ENCODE data around the gene FHIT.

FHIT gene

GRCh38 chr3:59843821-59844220, 1407.4 kb downstream of the FHIT start:
- no peak for DNase-seq

- DNase-seq, result no peak
Observed at GRCh38 chr3:59839810-59840515, 1411.3 kb downstream of the FHIT start.

DNA sequence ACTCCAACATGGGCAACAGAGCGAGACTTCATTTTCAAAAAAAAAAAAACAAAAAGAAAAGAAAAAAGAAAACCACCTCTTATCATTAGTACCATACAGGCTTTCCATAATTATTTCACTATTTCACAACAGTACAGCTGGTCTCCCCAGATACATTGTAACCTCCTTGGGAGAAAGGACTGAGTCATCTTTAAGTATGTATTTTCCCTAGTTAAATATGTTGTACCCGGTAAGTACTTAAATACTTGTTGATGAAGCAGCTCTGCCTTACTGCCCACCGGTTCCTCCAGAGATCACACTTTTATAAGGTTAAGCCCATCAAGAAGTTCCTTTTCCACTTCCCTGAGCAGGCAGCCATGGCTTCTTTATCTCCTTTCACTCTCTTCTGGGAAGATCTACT, 1412.0 kb downstream of the FHIT start:
- DNase-seq, result no peak

GRCh38 chr3:59836531-59836930, 1414.7 kb downstream of the FHIT start:
- no peak for DNase-seq

GRCh38 chr3:59832702-59833101, 1418.5 kb downstream of the FHIT start:
- no peak for DNase-seq

- DNase-seq, result no peak
Observed at GRCh38 chr3:59832241-59832640, 1419.0 kb downstream of the FHIT start.

DNA sequence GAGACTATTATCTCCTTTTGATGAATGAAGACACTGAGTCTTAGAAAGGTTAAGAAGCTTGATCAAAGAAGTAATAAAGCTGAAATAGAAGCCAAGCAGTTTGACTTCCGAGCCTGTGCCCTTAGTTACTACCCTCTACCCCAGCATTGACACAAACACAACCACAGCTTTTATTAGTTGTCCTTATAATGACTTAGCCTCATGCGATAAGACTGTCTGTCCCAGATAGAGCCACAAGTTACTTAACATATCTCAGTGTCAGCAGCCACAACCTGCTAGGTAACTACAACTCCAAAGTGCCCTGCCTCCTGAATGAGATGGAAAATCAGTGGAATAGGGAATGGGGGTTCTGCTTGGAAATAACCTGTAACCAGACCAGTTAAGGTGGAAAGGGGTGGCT, 1419.9 kb downstream of the FHIT start:
- no peak for DNase-seq

GRCh38 chr3:59829527-59829926, 1421.7 kb downstream of the FHIT start:
- no peak for DNase-seq

DNA sequence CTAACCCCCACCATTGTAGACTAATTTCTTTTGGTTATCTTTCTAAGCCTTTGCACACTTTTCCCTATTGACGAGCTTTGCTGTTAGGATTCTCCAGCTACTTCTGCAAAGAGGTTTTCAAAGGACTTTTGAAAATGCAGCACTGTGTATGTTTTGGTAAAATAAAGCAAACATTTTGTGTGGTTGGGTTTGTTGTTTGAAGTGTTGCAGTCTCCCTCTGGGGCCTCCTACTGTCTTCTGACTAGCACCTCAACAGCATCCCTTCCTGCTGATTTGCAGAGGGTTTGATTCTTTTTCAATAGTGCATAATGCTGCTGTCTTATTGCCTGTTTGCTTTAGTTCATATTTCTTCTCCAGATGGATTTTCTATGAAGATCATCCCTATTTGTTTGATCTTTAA, 1426.4 kb downstream of the FHIT start:
- DNase-seq, result peak in 1 of 3 experiments; percentile 62

DNA sequence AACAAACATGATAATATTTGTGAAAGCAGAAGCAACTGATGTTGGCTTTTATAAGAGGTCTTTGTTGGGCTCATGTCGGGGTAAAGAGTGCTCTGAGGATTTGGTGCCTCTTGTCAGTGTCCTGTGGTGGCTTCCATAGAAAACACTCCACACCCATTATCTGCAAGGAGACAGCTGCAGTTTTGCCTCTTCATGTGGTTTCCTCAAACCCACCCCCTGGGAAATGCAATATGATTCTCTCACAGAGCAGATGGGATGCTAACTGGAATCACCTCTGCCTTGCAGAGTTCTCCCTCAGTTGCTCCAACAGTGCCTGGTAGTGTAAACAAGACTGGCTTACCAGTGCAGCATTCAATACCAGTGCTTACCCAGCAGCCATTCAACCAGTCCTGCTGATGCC, 1430.0 kb downstream of the FHIT start:
- DNase-seq, result peak in 1 of 3 experiments; percentile 67

- DNase-seq, result no peak
Observed at GRCh38 chr3:59820352-59820934, 1430.8 kb downstream of the FHIT start.

GRCh38 chr3:59818919-59819300, 1432.3 kb downstream of the FHIT start:
- no peak for DNase-seq

GRCh38 chr3:59818033-59818918, 1433.0 kb downstream of the FHIT start:
- no peak for DNase-seq

GRCh38 chr3:59817511-59817910, 1433.7 kb downstream of the FHIT start:
- no peak for DNase-seq

DNA sequence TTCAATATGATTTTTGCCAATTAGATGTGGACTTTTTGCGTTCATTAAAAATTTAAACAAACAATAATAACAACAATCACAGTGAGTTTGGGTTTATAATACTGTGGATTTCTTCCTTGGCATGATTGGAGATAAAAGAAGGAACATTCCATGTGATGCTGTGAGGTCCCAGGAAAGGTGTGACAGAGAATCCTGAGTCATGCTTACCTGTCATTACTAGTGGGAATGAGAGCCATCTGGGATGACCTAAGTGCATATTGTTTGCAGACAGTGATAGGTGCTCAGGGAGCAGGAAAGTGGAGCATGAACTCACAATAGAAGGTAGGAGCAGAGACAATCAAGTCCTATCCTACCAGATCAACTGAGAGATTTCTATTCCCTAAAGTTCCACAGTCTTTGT, 1434.9 kb downstream of the FHIT start:
- DNase-seq, result peak in 1 of 3 experiments; percentile 1

DNA sequence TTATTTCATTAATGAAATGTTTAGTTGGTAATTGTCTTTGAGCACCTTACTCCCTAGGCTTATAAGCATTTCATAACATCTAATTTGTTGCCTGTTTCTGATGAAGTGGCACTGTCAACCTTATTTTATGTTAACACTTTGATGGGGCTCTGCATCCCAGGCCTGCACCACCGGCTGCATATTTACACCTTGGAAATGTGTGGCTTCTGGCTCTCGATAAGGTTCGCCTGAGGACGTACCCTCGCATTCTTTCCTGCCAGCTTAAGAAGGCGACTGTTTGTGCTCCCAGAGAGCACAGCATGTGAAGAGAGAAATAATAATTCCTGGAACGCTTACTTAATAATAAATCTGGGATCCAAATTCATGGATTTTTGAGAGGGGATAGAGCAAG, 1438.1 kb downstream of the FHIT start:
- DNase-seq, result no peak

- DNase-seq, result peak in 1 of 3 experiments; percentile 7
Observed at GRCh38 chr3:59812237-59813147, 1438.8 kb downstream of the FHIT start.

GRCh38 chr3:59811160-59811559, 1440.1 kb downstream of the FHIT start:
- no peak for DNase-seq

DNA sequence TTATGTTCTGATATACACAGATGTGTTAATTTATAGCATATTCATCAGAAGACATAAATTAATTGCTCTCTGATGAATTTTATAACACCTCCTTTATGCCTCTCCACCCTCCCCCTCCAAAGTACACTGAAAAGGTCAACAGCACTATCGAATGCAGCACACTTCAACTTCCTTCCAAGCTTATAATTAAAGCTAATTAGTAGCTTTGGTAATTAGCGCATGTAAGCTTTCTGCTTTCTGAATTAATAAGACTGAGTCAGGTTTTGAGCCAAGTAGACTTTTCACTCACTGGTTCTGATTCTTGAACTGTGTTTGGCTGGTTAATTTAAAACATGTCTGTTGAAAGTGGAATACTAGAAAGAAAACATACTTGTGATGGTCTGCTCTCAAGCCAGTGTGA, 1440.6 kb downstream of the FHIT start:
- DNase-seq, result peak in 2 of 3 experiments; percentile 50 to 82

DNA sequence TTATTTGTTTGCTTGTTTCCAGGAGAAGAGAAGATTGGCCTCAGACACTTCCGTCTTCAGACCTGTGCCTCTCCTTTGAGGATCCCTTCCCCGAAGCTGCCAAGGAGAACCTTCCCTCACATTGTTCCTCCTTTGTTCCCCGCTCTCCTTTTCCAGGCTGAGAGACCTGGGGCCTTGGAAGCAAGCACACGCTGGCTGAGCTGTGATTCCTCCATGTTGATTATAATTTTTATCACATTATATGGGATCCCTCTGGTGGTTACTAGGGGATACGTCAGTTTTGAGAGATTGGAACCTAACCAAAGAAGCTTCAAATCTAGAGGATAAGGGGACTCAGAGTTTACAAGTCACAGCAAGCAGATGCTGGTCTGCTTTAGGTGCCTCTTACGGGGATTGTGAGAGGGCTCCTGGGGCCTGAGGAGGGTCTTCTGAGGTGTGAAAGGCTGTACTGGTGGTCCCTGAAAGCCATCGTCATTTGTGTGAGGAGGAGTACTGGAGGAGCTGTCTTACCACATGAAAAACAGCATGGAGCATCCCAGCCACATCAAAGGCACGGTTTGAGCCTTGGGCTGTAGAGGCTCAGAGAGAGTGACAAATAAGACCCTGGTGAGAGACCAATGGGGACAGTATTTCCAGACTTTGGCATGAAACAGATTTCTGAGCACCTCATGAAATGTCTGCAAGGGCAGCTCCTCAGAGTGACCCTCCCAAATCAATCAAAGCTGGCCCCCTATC, 1441.4 kb downstream of the FHIT start:
- DNase-seq, result peak in 2 of 3 experiments; percentile 3 to 49

DNA sequence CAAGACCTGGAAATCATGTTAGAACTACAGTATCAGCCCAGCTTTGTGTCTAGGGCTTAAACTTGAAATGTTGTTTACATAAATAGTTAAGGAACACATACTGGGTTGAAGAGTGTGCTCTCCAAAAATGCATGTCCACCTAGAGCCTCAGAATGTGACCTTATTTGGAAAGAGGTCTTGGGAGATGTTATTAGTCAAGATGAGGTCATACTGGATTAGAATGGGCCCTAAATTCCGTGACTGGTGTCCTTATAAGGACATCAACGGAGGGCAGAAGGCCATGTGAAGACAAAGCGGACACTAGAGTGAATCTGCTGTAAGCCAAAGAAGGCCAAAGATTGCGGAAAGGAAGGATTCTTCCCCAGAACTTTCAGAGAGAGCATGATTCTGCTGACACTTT, 1442.2 kb downstream of the FHIT start:
- no peak for DNase-seq

DNA sequence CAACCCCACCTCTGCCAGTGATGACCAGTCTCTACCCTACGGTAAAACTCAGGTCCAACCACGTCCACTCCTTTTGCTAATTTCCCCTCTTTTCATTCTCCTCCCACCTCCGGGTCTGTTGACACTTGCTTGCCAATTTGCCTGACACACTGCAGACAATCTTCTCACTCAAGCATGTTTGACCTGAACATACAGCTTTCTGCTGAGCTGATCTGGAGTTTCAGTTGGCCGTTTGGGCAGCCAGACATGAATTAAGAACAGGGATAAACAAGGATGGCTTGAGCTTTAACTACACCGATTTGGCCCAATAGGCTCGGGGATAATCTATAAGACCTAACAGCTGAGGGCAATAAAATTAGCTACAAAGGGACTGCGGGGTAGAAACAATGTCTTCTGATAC, 1442.8 kb downstream of the FHIT start:
- no peak for DNase-seq
